22Rv1 (cell line): ENCODE data around the gene MICA.
"Not testable (repeated sequence)": the region's sequence is repeated elsewhere in the genome, so short reads cannot be mapped to it uniquely, and the experiment has no call there.

Experiments used
- ZFX ChIP-seq: fragments of 450-650 bp; IDR thresholded peaks from 2 replicates; pipeline ENCODE4 v1.6.1; 2017; ENCODE audit warnings: antibody characterized with exemption, borderline replicate concordance
- TF ChIP-seq, protein P1 (sequence below): fragments of 450-650 bp; IDR thresholded peaks from 2 replicates; pipeline ENCODE4 v1.5.1; 2017; ENCODE audit warnings: mild to moderate bottlenecking

DNA sequence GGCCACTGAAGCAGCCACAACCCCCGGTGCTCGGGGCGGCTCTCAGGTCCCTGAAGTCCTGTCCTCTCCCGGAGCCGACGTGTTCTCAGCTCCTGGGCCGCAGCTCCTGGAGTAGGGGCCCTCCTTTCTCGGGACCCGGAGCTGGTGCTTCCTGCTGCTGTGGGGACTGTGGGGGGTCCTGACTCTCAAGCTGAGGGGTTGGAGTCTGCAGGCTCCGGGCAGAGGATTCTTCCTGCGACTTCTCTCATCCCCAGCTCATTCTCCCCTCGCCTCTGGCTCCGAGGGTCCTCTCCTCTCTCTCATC, 618 bp downstream of the MICA start:
- TF ChIP-seq, protein P1, sequence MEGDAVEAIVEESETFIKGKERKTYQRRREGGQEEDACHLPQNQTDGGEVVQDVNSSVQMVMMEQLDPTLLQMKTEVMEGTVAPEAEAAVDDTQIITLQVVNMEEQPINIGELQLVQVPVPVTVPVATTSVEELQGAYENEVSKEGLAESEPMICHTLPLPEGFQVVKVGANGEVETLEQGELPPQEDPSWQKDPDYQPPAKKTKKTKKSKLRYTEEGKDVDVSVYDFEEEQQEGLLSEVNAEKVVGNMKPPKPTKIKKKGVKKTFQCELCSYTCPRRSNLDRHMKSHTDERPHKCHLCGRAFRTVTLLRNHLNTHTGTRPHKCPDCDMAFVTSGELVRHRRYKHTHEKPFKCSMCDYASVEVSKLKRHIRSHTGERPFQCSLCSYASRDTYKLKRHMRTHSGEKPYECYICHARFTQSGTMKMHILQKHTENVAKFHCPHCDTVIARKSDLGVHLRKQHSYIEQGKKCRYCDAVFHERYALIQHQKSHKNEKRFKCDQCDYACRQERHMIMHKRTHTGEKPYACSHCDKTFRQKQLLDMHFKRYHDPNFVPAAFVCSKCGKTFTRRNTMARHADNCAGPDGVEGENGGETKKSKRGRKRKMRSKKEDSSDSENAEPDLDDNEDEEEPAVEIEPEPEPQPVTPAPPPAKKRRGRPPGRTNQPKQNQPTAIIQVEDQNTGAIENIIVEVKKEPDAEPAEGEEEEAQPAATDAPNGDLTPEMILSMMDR = 0 out of 2 replicates have a peak, but pooled peaks have one; percentile 0
- not testable (repeated sequence) for TF ChIP-seq ZFX
